HCT116 (cell line): ENCODE data around the gene EYA2. TPM values are rescaled to one million over a fixed set of nuclear protein-coding genes. Genes with fewer than 3 reads are reported as not detected.

Experiments
- ATAC-seq: fragments of 200-7000 bp; cut with Tn5 transposase; 2 replicates; pipeline ENCODE4 v1.9.1; 2020; ENCODE audit warnings: mild to moderate bottlenecking, moderate library complexity
- BruUV-seq: library from RNA; stranded (reverse); fragments of 400-500 nt; replicated peaks from 2 replicates; lab custom pipeline; 2021; lab: Mats Ljungman, UMichigan
- CTCF ChIA-PET: fragments of 300-600 bp; sonication (Branson Sonifier 250); formaldehyde crosslinking; loops from one replicate; lab custom pipeline; 2021; ENCODE audit warnings: antibody characterized with exemption; lab: Charles Lee
- POLR2A ChIA-PET: fragments of 300-600, 350-600 bp; sonication (Branson Sonifier 250); formaldehyde crosslinking; loops from one replicate; lab custom pipeline; 2021; ENCODE audit warnings: antibody characterized with exemption; lab: Charles Lee
- RAD21 ChIA-PET, 2 experiments: fragments of 300-600 bp; sonication (Branson Sonifier 250); formaldehyde crosslinking; loops; one replicate each; lab custom pipeline; 2023; ENCODE audit warnings: low total read pairs in 2 of 2; ENCODE audit not compliant: uncharacterized antibody in 2 of 2, unreplicated experiment in 2 of 2, low non-redundant PET in 1 of 2; lab: Charles Lee
- DNase-seq: peaks from one replicate; pipeline ENCODE4 v3.0.0-alpha.2; 2010; ENCODE audit warnings: low read depth, low spot score
- H2AFZ ChIP-seq: fragments of 200-600 bp; shearing (Covaris generic), sonication (generic); 2 replicates; pipeline ENCODE4 v1.6.1; 2017; ENCODE audit warnings: low read depth, mixed run types, mixed read lengths, antibody characterized with exemption, low read length; ENCODE audit not compliant: poor library complexity, severe bottlenecking
- H3K27ac ChIP-seq: 2 replicates; pipeline ENCODE4 v1.5.1; 2012; ENCODE audit warnings: low read depth, low read length
- H3K27me3 ChIP-seq: fragments of 200-600 bp; sonication (generic); 2 replicates; pipeline ENCODE4 v1.6.1; 2016; ENCODE audit warnings: mixed run types, low read length, mixed read lengths; ENCODE audit not compliant: insufficient read depth
- H3K36me3 ChIP-seq, 2 experiments: fragments of 200-500 bp in 1 of 2; fragments of 200-600 bp in 1 of 2; sonication (Bioruptor generic) in 1 of 2; sonication (generic) in 1 of 2; 2 replicates each; pipeline versions ENCODE4 v1.5.1 to v1.6.1; 2014 to 2016; ENCODE audit warnings: low read length in 2 of 2, inconsistent platforms in 1 of 2, mixed read lengths in 1 of 2, mixed run types in 1 of 2; ENCODE audit not compliant: insufficient read depth in 2 of 2, control insufficient read depth in 1 of 2
- H3K4me1 ChIP-seq, 2 experiments: fragments of 200-600 bp in 1 of 2; sonication (generic) in 1 of 2; 2 replicates each; pipeline versions ENCODE4 v1.5.1 to v1.6.1; 2012 to 2017; ENCODE audit warnings: low read length in 2 of 2, inconsistent platforms in 1 of 2, mild to moderate bottlenecking in 1 of 2, mixed read lengths in 1 of 2, mixed run types in 1 of 2, moderate library complexity in 1 of 2; ENCODE audit not compliant: insufficient read depth in 2 of 2, control insufficient read depth in 1 of 2
- H3K4me2 ChIP-seq: fragments of 200-600 bp; sonication (generic); 2 replicates; pipeline ENCODE4 v1.6.1; 2017; ENCODE audit warnings: mixed run types, low read length, mixed read lengths
- H3K4me3 ChIP-seq, 2 experiments: fragments of 200-600 bp in 1 of 2; sonication (generic) in 1 of 2; replicated peaks in 1 of 2; 2 replicates each; pipeline ENCODE4 v1.5.1; 2011 to 2016; ENCODE audit warnings: low read length in 2 of 2, control low read depth in 1 of 2, low read depth in 1 of 2, mild to moderate bottlenecking in 1 of 2, mixed read lengths in 1 of 2, mixed run types in 1 of 2
- H3K79me2 ChIP-seq: fragments of 200-600 bp; sonication (generic); 2 replicates; pipeline ENCODE4 v1.6.1; 2017; ENCODE audit warnings: mild to moderate bottlenecking, mixed run types, low read length, moderate library complexity, mixed read lengths; ENCODE audit not compliant: insufficient read depth
- H3K9ac ChIP-seq: fragments of 200-600 bp; sonication (generic); 2 replicates; pipeline ENCODE4 v1.6.1; 2016; ENCODE audit warnings: low read length, mixed read lengths
- H3K9me2 ChIP-seq: fragments of 200-600 bp; sonication (generic), shearing (Covaris generic); 2 replicates; pipeline ENCODE4 v1.6.1; 2017; ENCODE audit warnings: mixed run types, mild to moderate bottlenecking, moderate library complexity; ENCODE audit not compliant: insufficient read depth
- H3K9me3 ChIP-seq, 2 experiments: fragments of 200-500 bp in 1 of 2; fragments of 200-600 bp in 1 of 2; sonication (Bioruptor generic) in 1 of 2; sonication (generic) in 1 of 2; 2 replicates each; pipeline ENCODE4 v1.6.1; 2014 to 2017; ENCODE audit warnings: low read length in 2 of 2, mixed read lengths in 2 of 2, inconsistent platforms in 1 of 2, low read depth in 1 of 2, mild to moderate bottlenecking in 1 of 2, mixed run types in 1 of 2, moderate library complexity in 1 of 2; ENCODE audit not compliant: control insufficient read depth in 1 of 2, insufficient read depth in 1 of 2
- H4K20me1 ChIP-seq: fragments of 200-600 bp; sonication (generic), shearing (Covaris generic); 2 replicates; pipeline ENCODE4 v1.6.1; 2017; ENCODE audit warnings: mixed run types, mild to moderate bottlenecking, moderate library complexity; ENCODE audit not compliant: insufficient read depth
- CBX3 ChIP-seq: IDR thresholded peaks from 2 replicates; pipeline ENCODE4 v1.6.1; 2012; ENCODE audit warnings: low read depth
- CEBPB ChIP-seq: IDR thresholded peaks from 2 replicates; pipeline ENCODE4 v1.6.1; 2012; ENCODE audit warnings: low read depth
- EGR1 ChIP-seq: IDR thresholded peaks from 2 replicates; pipeline ENCODE4 v1.6.1; 2012; ENCODE audit warnings: low read depth
- ELF1 ChIP-seq: IDR thresholded peaks from 2 replicates; pipeline ENCODE4 v1.6.1; 2012; ENCODE audit warnings: low read depth, borderline replicate concordance
- FOSL1 ChIP-seq: IDR thresholded peaks from 2 replicates; pipeline ENCODE4 v1.6.1; 2012; ENCODE audit warnings: low read depth
- JUND ChIP-seq: IDR thresholded peaks from 2 replicates; pipeline ENCODE4 v1.6.1; 2012
- MAX ChIP-seq: IDR thresholded peaks from 2 replicates; pipeline ENCODE4 v1.6.1; 2012
- POLR2A ChIP-seq: IDR thresholded peaks from 2 replicates; pipeline ENCODE4 v1.7.0; 2011; ENCODE audit warnings: borderline replicate concordance; ENCODE audit not compliant: insufficient read depth, insufficient read length; ENCODE audit errors: extremely low read depth
- POLR2AphosphoS5 ChIP-seq: IDR thresholded peaks from 2 replicates; pipeline ENCODE4 v1.6.1; 2011; ENCODE audit warnings: mild to moderate bottlenecking, low read depth, low read length, moderate library complexity
- REST ChIP-seq: IDR thresholded peaks from 2 replicates; pipeline ENCODE4 v1.6.1; 2012; ENCODE audit warnings: low read depth
- SIN3A ChIP-seq: IDR thresholded peaks from 2 replicates; pipeline ENCODE4 v1.6.1; 2012; ENCODE audit warnings: low read depth
- TCF7L2 ChIP-seq: IDR thresholded peaks from 2 replicates; pipeline ENCODE4 v1.7.0; 2011; ENCODE audit warnings: borderline replicate concordance, inconsistent platforms; ENCODE audit not compliant: insufficient read depth, insufficient read length; ENCODE audit errors: extremely low read depth
- YY1 ChIP-seq: IDR thresholded peaks from 2 replicates; pipeline ENCODE4 v1.6.1; 2011; ENCODE audit warnings: low read length, low read depth, moderate library complexity, mild to moderate bottlenecking; ENCODE audit not compliant: insufficient replicate concordance; ENCODE audit errors: extremely low read depth
- ZBTB33 ChIP-seq: IDR thresholded peaks from 2 replicates; pipeline ENCODE4 v1.6.1; 2011; ENCODE audit warnings: mild to moderate bottlenecking, low read length, moderate library complexity; ENCODE audit not compliant: insufficient replicate concordance; ENCODE audit errors: extremely low read depth
- ZFX ChIP-seq: fragments of 450-650 bp; IDR thresholded peaks from 2 replicates; pipeline ENCODE4 v1.6.1; 2017
- intact Hi-C: fragments of 100-400 bp; cut with micrococcal nuclease; formaldehyde crosslinking; loops from 2 replicates; pipeline ENCODE4 v1.10.0; 2022
- total RNA-seq: library from RNA; stranded (reverse); gene quantifications from one replicate; pipeline ENCODE4 v1.2.1, GENCODE V29; 2021; ENCODE audit not compliant: unreplicated experiment

EYA2 gene
- total RNA-seq, 1 experiment from 2014 or later: not detected

- Histone ChIP-seq H3K9me2 (no peaks in the 10 kb centered on the region), H3K36me3 (no peaks in the 10 kb centered on the region), H4K20me1 (no peaks in the 10 kb centered on the region), H3K9me3 (no peaks in the 10 kb centered on the region), H3K9ac (no peak overlapping the region), H3K4me1 (0 out of 4 replicates have a peak, but pooled peaks cover 0 to 4% of the 10 kb centered on the region in 2 experiments), H3K27me3 (no peaks in the 10 kb centered on the region; the same call in none of the 2 replicates), H3K4me2 (no peak overlapping the region), H3K4me3 (no peak overlapping the region), H2AFZ (no peak overlapping the region), H3K79me2 (no peaks in the 10 kb centered on the region), H3K27ac (no peak overlapping the region)
- ChIA-PET POLR2A (no interaction called here), RAD21 (no interaction called here), CTCF (interaction anchor here (0.7 kb wide), 1 partner anchor 155 kb away, joined by 4 read pairs; no protein-coding TSS in a partner anchor)
- DNase-seq (no peak), ATAC-seq (no peak)
- TF ChIP-seq ZFX (no peak), ZBTB33 (no peak), POLR2AphosphoS5 (no peak), SIN3A (no peak), REST (no peak), JUND (no peak), EGR1 (no peak), YY1 (no peak), FOSL1 (no peak), POLR2A (no peak), TCF7L2 (no peak), CBX3 (no peak), MAX (no peak), CEBPB (no peak), ELF1 (no peak)
- intact Hi-C loops: no loop called here
- BruUV-seq: no TSS peak
These were observed 9.3 kb downstream of the EYA2 start for GRCh38 chr20:46903937-46904336.
